ENCODE data around the gene SPAG17. TPM values are rescaled to one million over a fixed set of nuclear protein-coding genes. Genes with fewer than 3 reads are reported as not detected.

The SPAG17 gene
- total RNA-seq, 1 experiment from 2014 or later = not detected

- Histone ChIP-seq H4K20me1 (ENCODE audit: low read length) (no peaks in the 10 kb centered on the region), H2AFZ (ENCODE audit: low read length) (no peak overlapping the region), H3K27ac (ENCODE audit: low read length) (no peak overlapping the region), H3K9ac (ENCODE audit: low read length) (no peak overlapping the region), H3K9me2 (replicated peaks; ENCODE audit: low read length) (no peaks in the 10 kb centered on the region), H3K36me3 (ENCODE audit: low read depth, low read length) (no peaks in the 10 kb centered on the region), H3K4me1 (ENCODE audit: insufficient read depth, low read length) (no peaks in the 10 kb centered on the region), H3K27me3 (ENCODE audit: low read length) (peaks cover 11% of the 10 kb centered on the region; the same call in 1 of the 2 replicates), H3F3A (ENCODE audit: low read length, unreplicated experiment) (no peaks in the 10 kb centered on the region), H3K9me3 (ENCODE audit: low read length) (0 out of 2 replicates have a peak, but pooled peaks cover 4% of the 10 kb centered on the region), H3K79me2 (ENCODE audit: low read length) (no peaks in the 10 kb centered on the region), H3K4me2 (ENCODE audit: low read length) (no peak overlapping the region), H3K4me3 (ENCODE audit: low read length) (no peak overlapping the region)
- intact Hi-C loops (cut with micrococcal nuclease) = no loop called here
- CTCF ChIA-PET = no interaction called here
- DNase-seq (no peak), ATAC-seq (no peak)
- POLR2A ChIA-PET (ENCODE audit: unreplicated experiment) = no interaction called here
- TF ChIP-seq EZH2 (IDR thresholded peaks at IDR 0.05; ENCODE audit: low read length, unreplicated experiment) (no peak), EZH2phosphoT487 (IDR thresholded peaks at IDR 0.05; ENCODE audit: borderline replicate concordance, low read length) (no peak), CTCF (conservative IDR thresholded peaks at IDR 0.05; ENCODE audit: low read depth, low read length) (no peak)
- BruUV-seq (replicated peaks) = no TSS peak
These were observed 7.0 kb downstream of the SPAG17 start for GRCh38 chr1:118177998-118178397.

- Histone ChIP-seq H3K9ac (ENCODE audit: low read length) (no peak overlapping the region), H2AFZ (ENCODE audit: low read length) (no peak overlapping the region), H4K20me1 (ENCODE audit: low read length) (no peaks in the 10 kb centered on the region), H3K27me3 (ENCODE audit: low read length) (peaks cover 35% of the 10 kb centered on the region), H3K79me2 (ENCODE audit: low read length) (no peaks in the 10 kb centered on the region), H3K9me3 (ENCODE audit: low read length) (no peaks in the 10 kb centered on the region), H3F3A (ENCODE audit: low read length, unreplicated experiment) (no peaks in the 10 kb centered on the region), H3K27ac (ENCODE audit: low read length) (no peak overlapping the region), H3K36me3 (ENCODE audit: low read depth, low read length) (no peaks in the 10 kb centered on the region), H3K9me2 (replicated peaks; ENCODE audit: low read length) (no peaks in the 10 kb centered on the region), H3K4me1 (ENCODE audit: insufficient read depth, low read length) (no peaks in the 10 kb centered on the region), H3K4me2 (ENCODE audit: low read length) (no peak overlapping the region), H3K4me3 (ENCODE audit: low read length) (no peak overlapping the region)
- ATAC-seq (no peak), DNase-seq (no peak)
- no TSS peak for BruUV-seq (replicated peaks)
- intact Hi-C loops (cut with micrococcal nuclease) = no loop called here
- CTCF ChIA-PET = no interaction called here
- TF ChIP-seq EZH2 (IDR thresholded peaks at IDR 0.05; ENCODE audit: low read length, unreplicated experiment) = no peak
- TF ChIP-seq EZH2phosphoT487 (IDR thresholded peaks at IDR 0.05; ENCODE audit: borderline replicate concordance, low read length) = no peak
- no peak for TF ChIP-seq CTCF (conservative IDR thresholded peaks at IDR 0.05; ENCODE audit: low read depth, low read length)
- POLR2A ChIA-PET (ENCODE audit: unreplicated experiment) = no interaction called here
These were observed 16.0 kb downstream of the SPAG17 start for GRCh38 chr1:118169016-118169415.

GRCh38 chr1:118160806-118161205 lies 24.2 kb downstream of the SPAG17 start:
- Histone ChIP-seq H3F3A (ENCODE audit: low read length, unreplicated experiment) (no peaks in the 10 kb centered on the region), H4K20me1 (ENCODE audit: low read length) (no peaks in the 10 kb centered on the region), H3K79me2 (ENCODE audit: low read length) (no peaks in the 10 kb centered on the region), H3K4me2 (ENCODE audit: low read length) (no peak overlapping the region), H3K4me3 (ENCODE audit: low read length) (no peak overlapping the region), H3K4me1 (ENCODE audit: insufficient read depth, low read length) (no peaks in the 10 kb centered on the region), H3K9ac (ENCODE audit: low read length) (no peak overlapping the region), H3K27me3 (ENCODE audit: low read length) (peaks cover 5% of the 10 kb centered on the region; the same call in 1 of the 2 replicates), H2AFZ (ENCODE audit: low read length) (no peak overlapping the region), H3K27ac (ENCODE audit: low read length) (no peak overlapping the region), H3K36me3 (ENCODE audit: low read depth, low read length) (no peaks in the 10 kb centered on the region), H3K9me2 (replicated peaks; ENCODE audit: low read length) (no peaks in the 10 kb centered on the region), H3K9me3 (ENCODE audit: low read length) (no peaks in the 10 kb centered on the region)
- no peak for ATAC-seq
- POLR2A ChIA-PET (ENCODE audit: unreplicated experiment) = interaction anchor here (0.7 kb wide), 1 partner anchor 87 kb away, joined by 3 read pairs; no protein-coding TSS in a partner anchor
- intact Hi-C loops (cut with micrococcal nuclease) = no loop called here
- BruUV-seq (replicated peaks) = no TSS peak
- peak; percentile 29 for DNase-seq
- no peak for TF ChIP-seq CTCF (conservative IDR thresholded peaks at IDR 0.05; ENCODE audit: low read depth, low read length)
- no peak for TF ChIP-seq EZH2phosphoT487 (IDR thresholded peaks at IDR 0.05; ENCODE audit: borderline replicate concordance, low read length)
- TF ChIP-seq EZH2 (IDR thresholded peaks at IDR 0.05; ENCODE audit: low read length, unreplicated experiment) = no peak
- CTCF ChIA-PET = no interaction called here
